Measurements from ENCODE around the gene RAPSN. TPM values are rescaled to one million over a fixed set of nuclear protein-coding genes. Genes with fewer than 3 reads are reported as not detected.
A peak's percentile ranks its signal among the peaks of the same experiment; 100 is the strongest.
"Not testable (repeated sequence)": the region's sequence is repeated elsewhere in the genome, so short reads cannot be mapped to it uniquely, and the experiment has no call there.

Gene RAPSN
- total RNA-seq, 4 donors from 2014 or later, result 0.67 TPM; not detected in 3

DNA sequence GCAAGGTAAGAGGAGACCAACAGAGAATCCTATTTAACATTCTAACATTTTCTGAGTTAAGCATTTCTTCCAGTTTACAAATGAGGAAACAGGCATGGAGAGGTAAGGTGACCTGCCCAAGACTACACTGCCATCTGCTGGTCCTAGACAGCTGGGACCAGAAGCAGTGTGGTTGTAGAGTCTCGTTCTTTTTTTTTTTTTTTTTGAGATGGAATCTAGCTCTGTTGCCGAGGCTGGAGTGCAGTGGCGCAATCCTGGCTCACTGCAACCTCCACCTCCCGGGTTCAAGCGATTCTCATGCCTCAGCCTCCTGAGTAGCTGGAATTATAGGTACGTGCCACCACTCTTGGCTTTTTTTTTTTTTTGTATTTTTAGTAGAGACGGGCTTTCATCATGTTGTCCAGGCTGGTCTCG lies 5.3 kb upstream of the RAPSN start:
- TF ChIP-seq, protein P1, sequence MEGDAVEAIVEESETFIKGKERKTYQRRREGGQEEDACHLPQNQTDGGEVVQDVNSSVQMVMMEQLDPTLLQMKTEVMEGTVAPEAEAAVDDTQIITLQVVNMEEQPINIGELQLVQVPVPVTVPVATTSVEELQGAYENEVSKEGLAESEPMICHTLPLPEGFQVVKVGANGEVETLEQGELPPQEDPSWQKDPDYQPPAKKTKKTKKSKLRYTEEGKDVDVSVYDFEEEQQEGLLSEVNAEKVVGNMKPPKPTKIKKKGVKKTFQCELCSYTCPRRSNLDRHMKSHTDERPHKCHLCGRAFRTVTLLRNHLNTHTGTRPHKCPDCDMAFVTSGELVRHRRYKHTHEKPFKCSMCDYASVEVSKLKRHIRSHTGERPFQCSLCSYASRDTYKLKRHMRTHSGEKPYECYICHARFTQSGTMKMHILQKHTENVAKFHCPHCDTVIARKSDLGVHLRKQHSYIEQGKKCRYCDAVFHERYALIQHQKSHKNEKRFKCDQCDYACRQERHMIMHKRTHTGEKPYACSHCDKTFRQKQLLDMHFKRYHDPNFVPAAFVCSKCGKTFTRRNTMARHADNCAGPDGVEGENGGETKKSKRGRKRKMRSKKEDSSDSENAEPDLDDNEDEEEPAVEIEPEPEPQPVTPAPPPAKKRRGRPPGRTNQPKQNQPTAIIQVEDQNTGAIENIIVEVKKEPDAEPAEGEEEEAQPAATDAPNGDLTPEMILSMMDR (IDR thresholded peaks at IDR 0.05), result peak; percentile 48 to 94 (median 76)
- not testable (repeated sequence) for H3K9me3 ChIP-seq; H3K4me3 ChIP-seq (replicated peaks in 1 of 3); H3K27me3 ChIP-seq; H3K4me1 ChIP-seq; H3K36me3 ChIP-seq; H3K27ac ChIP-seq
- DNase-seq, result peak; percentile 80 to 81
- WGBS, 2 donors, result 21 to 25% methylated on average over 8 of the region's 8 CpGs
- intact Hi-C loops (cut with DNase I), result loop anchor here (5.0 kb wide), 1 partner anchor 82 kb away; no protein-coding TSS in a partner anchor

GRCh38 chr11:47453365-47453764 lies 4.4 kb upstream of the RAPSN start:
- intact Hi-C loops (cut with DNase I), result loop anchor here (5.0 kb wide), 1 partner anchor 81 kb away; no protein-coding TSS in a partner anchor
- no peaks in the 10 kb centered on the region for H3K27me3 ChIP-seq
- no peak overlapping the region for H3K4me3 ChIP-seq (replicated peaks in 1 of 3)
- TF ChIP-seq, protein P1 (IDR thresholded peaks at IDR 0.05), result no peak
- no peak for TF ChIP-seq POLR2A (IDR thresholded peaks at IDR 0.05)
- WGBS, 2 donors, result 90 to 93% methylated on average over 8 of the region's 8 CpGs
- H3K27ac ChIP-seq, result no peak overlapping the region
- H3K36me3 ChIP-seq, result no peaks in the 10 kb centered on the region
- no peaks in the 10 kb centered on the region for H3K9me3 ChIP-seq
- DNase-seq, result no peak
- no peaks in the 10 kb centered on the region for H3K4me1 ChIP-seq

- intact Hi-C loops (cut with DNase I), result loop anchor here (5.0 kb wide), 1 partner anchor 80 kb away; no protein-coding TSS in a partner anchor
- WGBS, 2 donors, result 91 to 96% methylated on average over 4 of the region's 4 CpGs
- no peaks in the 10 kb centered on the region for H3K4me1 ChIP-seq
- no peak for TF ChIP-seq POLR2A (IDR thresholded peaks at IDR 0.05)
- TF ChIP-seq, protein P1 (IDR thresholded peaks at IDR 0.05), result no peak
- H3K27me3 ChIP-seq, result no peaks in the 10 kb centered on the region
- H3K27ac ChIP-seq, result no peak overlapping the region
- no peak overlapping the region for H3K4me3 ChIP-seq (replicated peaks in 1 of 3)
- DNase-seq, result no peak
- H3K36me3 ChIP-seq, result no peaks in the 10 kb centered on the region
- no peaks in the 10 kb centered on the region for H3K9me3 ChIP-seq
These were observed 3.1 kb upstream of the RAPSN start for GRCh38 chr11:47451990-47452389.

- WGBS, 2 donors, result 84 to 88% methylated on average over 4 of the region's 4 CpGs
- TF ChIP-seq, protein P1 (IDR thresholded peaks at IDR 0.05), result no peak
- TF ChIP-seq POLR2A (IDR thresholded peaks at IDR 0.05), result no peak
- no peak overlapping the region for H3K27ac ChIP-seq
- no peaks in the 10 kb centered on the region for H3K9me3 ChIP-seq
- H3K4me3 ChIP-seq (replicated peaks in 1 of 3), result no peak overlapping the region
- no peaks in the 10 kb centered on the region for H3K4me1 ChIP-seq
- intact Hi-C loops (cut with DNase I), result loop anchor here (5.0 kb wide), 1 partner anchor 79 kb away; no protein-coding TSS in a partner anchor
- H3K27me3 ChIP-seq, result no peaks in the 10 kb centered on the region
- no peak for DNase-seq
- H3K36me3 ChIP-seq, result no peaks in the 10 kb centered on the region
These were observed 2.5 kb upstream of the RAPSN start for GRCh38 chr11:47451436-47451835.

DNA sequence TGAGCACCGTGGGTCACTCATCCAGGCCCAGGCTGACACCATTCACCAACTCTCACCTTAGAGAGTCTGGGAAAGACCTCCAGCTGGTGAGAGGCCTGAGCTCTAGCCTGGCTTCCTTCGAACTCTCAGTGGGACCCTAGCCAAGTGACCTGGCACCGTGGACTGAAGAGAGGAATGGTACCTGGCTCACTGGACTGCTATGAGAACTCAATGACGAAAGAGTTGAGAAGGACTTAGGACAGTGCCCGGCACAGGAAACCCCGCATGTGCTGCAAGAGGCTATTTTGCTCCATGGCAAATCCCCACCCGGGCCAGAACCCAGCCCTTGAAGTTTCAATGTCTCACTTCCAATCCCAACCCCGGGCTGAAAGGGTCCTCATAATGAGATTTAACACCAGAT lies 605 bp upstream of the RAPSN start:
- 61 to 64% methylated on average over 4 to 8 of the region's 8 CpGs for WGBS, 2 donors
- DNase-seq, result peak in 1 of 2 donors; percentile 31
- Histone ChIP-seq H3K9me3 (no peaks in the 10 kb centered on the region), H3K36me3 (no peaks in the 10 kb centered on the region), H3K27ac (no peak overlapping the region), H3K4me3 (replicated peaks in 1 of 3) (no peak overlapping the region), H3K27me3 (no peaks in the 10 kb centered on the region), H3K4me1 (no peaks in the 10 kb centered on the region)
- TF ChIP-seq POLR2A (IDR thresholded peaks at IDR 0.05), result no peak
- TF ChIP-seq, protein P1 (IDR thresholded peaks at IDR 0.05), result no peak
- intact Hi-C loops (cut with DNase I), result no loop called here
